Ramos (cell line): ENCODE results near the gene GTF2B.
"Not testable (repeated sequence)": the region's sequence is repeated elsewhere in the genome, so short reads cannot be mapped to it uniquely, and the experiment has no call there.

Source experiments
- in situ Hi-C: fragments of 300-500 bp; cut with MboI; formaldehyde crosslinking; loops from one replicate; pipeline ENCODE4 v1.14.3; 2022; ENCODE audit warnings: low sequenced_read_pairs; ENCODE audit not compliant: unreplicated experiment

GTF2B gene

DNA sequence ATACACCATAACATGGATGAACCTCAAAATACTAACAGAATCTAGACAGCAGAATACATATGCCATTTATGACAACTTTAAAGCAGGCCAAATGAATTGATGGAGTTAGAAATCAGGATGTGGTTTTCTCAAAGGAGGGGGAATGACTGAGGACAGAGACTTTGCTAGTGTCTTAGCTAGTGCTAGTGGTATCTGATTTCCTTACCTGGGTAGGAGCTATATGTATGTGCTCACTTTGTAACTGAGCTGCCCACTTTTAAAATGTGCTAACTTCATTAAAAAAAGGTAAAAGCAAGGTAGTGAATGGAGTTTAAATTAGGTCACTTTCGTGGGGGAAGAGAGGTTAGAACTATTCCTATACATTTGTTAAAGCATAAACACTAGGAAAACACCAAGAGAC, 2.6 kb downstream of the GTF2B start:
- in situ Hi-C loops = loop anchor here (10.0 kb wide), 1 partner anchor 224 kb away; no protein-coding TSS in a partner anchor

GRCh38 chr1:88885933-88886332, 5.4 kb downstream of the GTF2B start:
- in situ Hi-C loops = loop anchor here (10.0 kb wide), 1 partner anchor 221 kb away; no protein-coding TSS in a partner anchor

GRCh38 chr1:88883156-88883555, 8.2 kb downstream of the GTF2B start:
- in situ Hi-C loops = loop anchor here (10.0 kb wide), 1 partner anchor 218 kb away; no protein-coding TSS in a partner anchor

- in situ Hi-C loops = loop anchor here (10.0 kb wide), 1 partner anchor 216 kb away; no protein-coding TSS in a partner anchor
Observed at GRCh38 chr1:88880717-88881116, 10.7 kb downstream of the GTF2B start.

DNA sequence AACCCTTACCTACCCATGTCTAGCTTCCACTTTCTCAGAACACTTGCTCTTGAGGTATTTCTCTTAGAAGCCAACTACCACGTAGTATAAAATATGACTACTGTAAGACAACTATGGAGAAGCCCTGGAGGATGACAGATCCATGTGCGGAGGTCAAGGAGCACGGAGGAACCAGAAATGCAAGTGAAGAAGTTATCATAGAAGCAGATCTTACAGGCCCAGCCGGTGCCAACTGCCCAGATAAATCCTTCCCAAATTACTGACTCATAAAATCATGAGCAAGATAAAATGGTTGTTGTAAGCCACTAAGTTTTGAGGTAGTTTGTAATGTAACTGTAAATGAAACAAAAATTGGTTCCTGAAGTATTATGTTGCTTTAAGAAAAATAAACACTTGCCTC, 12.6 kb downstream of the GTF2B start:
- in situ Hi-C loops = no loop called here

DNA sequence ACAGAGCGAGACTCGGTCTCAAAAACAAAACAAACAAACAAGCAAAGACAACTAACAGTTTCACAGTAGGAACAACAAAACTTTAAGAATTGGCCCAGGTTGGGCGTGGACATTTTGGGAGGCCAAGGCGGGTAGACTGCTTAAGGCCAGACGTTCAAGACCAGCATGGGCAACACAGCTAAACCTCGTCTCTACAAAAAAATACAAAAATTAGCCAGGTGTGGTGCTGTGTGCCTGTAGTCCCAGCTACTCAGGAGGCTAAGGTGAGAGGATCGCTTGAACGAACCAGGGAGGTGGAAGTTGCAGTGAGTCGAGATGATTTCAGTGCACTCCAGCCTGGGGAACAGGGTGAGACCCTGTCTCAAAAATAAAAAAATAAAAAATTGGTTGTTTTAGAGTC, 13.5 kb downstream of the GTF2B start:
- in situ Hi-C loops = no loop called here

- in situ Hi-C loops = no loop called here
Observed at GRCh38 chr1:88877382-88877825, 14.0 kb downstream of the GTF2B start.

DNA sequence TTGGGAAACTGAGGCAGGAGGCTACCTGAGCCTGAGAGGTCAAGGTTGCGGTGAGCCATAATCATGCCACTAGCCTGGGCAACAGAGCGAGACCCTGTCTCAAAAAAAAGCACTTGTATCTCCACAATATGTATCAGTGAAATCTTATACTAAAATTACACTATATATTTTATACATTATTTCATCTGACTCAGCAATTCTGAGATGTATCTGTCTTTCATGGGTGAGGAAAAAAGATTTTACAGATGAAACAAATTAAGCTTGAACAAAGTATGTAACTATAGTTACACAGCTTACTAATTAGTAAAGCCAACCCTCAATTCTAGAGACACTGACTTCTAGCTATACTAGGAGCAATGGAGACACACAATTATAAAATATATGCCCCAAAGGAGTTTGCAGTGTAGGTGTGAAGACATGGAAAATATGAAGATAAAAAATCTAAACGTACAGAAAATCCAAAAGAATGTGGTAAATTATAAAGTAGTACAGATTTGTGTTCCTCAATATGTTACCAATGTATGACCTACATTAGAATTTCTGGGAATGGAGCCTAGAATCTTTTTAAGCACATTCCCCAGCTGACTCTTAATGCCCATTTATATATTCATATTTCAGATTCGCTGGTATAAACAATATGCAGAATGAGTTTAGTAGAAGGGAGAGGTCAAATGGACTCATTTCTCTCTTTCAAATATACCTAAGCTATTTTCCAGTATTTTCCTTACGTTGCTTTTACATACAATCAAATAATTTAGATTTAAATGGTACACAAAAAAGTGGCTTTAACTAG, 14.6 kb downstream of the GTF2B start:
- in situ Hi-C loops = no loop called here

DNA sequence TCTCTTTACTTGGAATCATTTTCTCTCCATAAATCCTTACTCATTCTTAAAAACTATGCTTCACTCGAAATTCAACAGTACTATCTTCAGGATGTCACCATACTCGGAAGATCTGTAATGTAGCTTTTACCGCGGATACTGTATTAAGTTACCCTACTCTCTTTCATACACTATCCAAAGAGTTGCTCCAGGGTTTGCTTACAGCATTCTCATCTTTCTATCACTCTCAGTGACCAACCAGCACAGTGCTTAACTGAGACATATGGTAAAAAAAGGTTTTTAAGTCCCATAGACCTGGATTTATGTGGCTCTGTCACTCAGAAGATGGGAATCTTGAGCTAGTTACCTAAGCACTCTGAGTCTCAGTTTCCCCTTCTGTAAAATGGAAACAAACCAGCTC, 15.8 kb downstream of the GTF2B start:
- in situ Hi-C loops = no loop called here

DNA sequence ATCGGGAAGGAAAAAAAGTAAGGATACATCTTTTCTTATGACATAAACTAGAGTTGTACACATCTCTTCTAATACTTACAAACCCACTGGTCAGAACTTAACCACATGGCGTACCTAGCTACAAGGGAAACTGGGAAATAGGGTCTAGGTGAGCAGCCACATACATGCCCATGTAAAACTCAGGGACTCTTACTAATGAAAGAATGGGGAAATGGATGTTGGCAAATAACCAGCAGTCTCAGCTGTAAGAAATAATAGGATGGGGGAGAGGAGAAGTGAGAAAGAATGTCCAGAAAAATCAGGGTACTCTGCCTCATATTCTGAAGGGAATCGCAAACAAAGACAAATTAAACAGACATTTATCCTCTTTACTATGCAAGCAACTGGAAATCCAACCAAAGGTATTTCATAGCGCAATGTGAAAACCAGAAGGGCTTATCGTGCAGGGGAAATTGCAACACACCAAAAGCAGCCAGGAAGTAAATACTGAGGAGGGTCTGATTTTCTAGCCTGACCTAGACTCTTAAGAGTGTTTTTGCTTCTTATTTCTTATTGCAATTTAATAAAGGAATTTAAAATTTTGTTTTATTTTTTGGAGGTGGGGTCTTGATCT, 17.5 kb downstream of the GTF2B start:
- in situ Hi-C loops = no loop called here

- in situ Hi-C loops = not testable (repeated sequence)
Observed at GRCh38 chr1:88869644-88870043, 21.7 kb downstream of the GTF2B start.

DNA sequence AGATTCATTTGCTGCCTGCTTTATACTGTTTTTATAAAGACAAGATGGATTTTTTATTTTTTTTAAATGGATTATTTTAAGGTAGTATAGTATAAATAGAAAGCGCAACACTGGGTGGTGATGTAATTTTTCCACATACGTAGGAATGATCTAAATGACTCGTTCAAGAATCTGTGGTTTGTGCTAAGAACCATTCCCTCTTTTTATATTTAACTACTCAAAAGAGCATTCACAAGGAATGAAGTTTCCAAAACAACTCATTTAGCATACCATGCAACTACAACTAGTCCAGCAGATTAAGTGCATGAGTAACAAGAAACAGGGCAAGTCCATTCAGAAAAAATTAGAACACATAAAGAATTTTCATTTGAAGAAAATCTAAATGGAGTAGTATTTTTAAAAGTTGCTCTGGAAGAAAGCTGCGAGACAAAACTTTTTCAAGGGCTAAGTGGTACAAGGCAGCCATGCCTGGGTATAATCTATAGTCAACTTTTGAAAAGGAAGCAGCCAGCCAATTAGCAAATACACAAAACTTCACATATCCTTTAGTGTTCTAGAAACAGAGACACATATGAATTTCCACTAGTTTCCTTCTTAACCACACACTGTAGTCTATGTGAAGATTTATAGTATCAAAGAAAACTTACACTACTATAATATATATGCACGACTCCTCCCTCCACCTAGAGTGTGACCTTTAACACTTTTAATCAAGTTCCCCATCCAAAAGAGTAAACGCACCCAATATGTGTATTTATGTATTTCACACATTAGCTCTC, 23.4 kb downstream of the GTF2B start:
- in situ Hi-C loops = no loop called here

DNA sequence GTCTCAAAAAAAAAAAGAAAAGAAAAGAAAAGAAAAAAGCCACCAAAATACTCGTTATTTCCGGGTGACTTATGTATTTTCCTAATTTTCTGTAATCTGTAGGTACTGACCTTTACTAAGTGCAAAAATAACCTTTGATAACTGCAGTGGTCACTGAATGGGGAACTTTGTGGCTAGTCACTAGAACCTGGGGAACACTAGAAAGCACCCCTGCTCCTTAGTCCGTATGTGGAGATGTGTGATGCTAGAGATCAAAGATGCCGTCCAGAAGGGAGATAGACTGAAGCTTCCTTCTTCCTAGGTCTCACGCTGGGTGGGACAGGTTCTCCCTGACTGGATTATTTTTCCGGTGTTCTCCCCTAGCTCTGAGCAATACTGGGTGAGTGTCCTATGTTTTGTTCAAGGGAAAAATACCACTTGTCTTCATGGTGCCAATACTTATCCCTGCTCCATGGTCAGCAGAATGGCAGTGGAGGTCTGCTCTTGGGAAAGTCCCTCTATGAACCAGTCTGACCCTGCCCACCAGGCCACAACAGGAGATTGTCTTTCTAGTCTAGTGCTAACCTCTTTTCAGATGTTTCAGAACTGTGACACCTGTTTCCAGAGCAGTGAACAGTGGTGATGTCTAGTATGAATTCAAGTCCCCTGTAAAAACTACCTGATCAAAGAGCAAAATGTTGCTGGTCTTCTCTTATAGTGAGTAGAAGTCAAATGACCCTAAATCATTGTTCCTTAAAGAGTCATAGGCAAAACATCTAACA, 39.9 kb downstream of the GTF2B start:
- in situ Hi-C loops = no loop called here

DNA sequence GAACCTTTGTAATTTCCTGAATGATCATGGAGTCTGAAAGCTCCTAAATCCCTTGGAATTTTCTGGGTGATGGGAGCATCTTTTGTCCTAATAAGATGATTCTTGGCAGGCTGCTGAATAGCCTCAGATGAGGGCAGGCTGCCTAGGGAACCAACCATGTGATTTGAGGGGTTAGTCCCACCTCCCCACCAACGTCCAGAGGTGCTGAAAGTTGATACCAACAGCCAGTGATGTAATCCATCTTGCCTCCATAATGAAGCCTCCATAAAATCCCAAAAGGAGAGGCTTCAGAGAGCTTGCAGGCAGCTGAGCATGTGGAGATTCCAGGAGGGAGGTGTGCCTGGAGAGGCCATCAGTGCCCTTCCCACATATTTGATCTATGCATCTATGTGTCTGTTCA, 43.7 kb downstream of the GTF2B start:
- in situ Hi-C loops = no loop called here

GRCh38 chr1:88825721-88826120, 65.6 kb downstream of the GTF2B start:
- in situ Hi-C loops = no loop called here

DNA sequence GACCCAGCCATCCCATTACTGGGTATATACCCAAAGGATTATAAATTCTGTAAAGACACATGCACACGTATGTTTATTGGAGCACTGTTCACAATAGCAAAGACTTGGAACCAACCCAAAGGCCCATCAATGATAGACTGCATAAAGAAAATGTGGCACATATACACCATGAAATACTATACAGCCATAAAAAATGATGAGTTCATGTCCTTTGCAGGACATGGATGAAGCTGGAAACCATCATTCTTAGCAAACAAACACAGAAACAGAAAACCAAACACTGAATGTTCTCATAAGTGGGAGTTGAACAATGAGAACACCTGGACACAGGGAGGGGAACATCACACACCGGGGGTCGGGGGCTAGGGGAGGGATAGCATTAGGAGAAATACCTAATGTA, 71.7 kb downstream of the GTF2B start:
- in situ Hi-C loops = not testable (repeated sequence)

DNA sequence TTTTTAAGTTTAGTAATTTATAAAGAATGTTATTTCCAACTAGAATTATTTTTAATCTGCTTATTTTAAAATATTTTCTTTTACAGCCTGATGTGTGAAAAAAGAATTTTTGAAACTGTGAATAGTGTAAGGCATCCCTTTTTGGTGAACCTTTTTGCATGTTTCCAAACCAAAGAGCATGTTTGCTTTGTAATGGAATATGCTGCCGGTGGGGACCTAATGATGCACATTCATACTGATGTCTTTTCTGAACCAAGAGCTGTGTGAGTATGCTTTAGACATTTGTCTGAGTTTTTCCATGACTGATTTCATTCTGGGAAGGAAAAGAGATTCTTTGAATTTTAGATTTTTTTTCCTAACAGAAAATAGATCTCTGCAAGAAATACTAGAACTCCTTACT, 77.9 kb downstream of the GTF2B start:
- in situ Hi-C loops = no loop called here

DNA sequence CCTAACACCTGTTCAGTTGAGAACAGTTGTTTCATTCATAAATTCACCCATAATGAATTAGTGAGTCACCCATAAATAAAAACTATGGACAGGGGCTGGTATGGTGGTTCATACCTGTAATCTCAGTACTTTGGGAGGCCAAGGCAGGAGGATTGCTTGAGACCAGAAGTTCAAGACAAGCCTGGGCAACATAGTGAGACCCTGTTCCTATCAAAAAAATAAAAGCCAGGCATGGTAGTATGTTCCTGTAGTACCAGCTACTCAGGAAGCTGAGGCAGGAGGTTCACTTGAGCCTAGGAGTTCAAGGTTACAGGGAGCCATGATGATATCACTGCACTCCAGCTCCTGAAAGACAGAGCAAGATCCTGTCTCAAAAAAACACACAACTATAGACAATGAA, 79.0 kb downstream of the GTF2B start:
- in situ Hi-C loops = no loop called here

DNA sequence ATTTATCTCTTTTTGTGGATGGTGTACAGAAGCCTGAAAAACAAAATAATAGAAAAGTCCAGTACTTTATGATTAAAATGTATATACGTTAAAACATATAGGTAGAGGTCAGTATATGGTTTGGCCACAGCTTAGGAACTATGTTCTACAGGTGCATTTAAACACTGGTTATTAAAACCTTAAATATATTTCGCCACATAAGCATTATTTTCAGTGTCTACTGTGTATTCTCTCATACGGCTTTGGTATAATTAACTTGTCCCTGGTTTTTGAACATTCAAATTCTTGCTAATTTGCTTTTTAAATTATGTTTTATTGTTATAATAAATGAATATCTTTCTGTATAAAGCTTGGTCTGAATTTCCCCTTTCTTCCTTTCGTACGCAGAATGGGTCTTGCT, 87.9 kb downstream of the GTF2B start:
- in situ Hi-C loops = no loop called here

GRCh38 chr1:88802950-88803349, 88.4 kb downstream of the GTF2B start:
- in situ Hi-C loops = no loop called here
